Lower leg skin (tissue), 4 donors: ENCODE data around the gene TBK1. TPM values are rescaled to one million over a fixed set of nuclear protein-coding genes. Genes with fewer than 3 reads are reported as not detected.
"Not testable (repeated sequence)": the region's sequence is repeated elsewhere in the genome, so short reads cannot be mapped to it uniquely, and the experiment has no call there.

Experiments used
- DNase-seq, 2 donors: peaks; one replicate each; pipeline ENCODE4 v3.0.0-alpha.2; 2019; ENCODE audit warnings: low spot score in 2 of 2
- H3K4me3 ChIP-seq: fragments of 200-600 bp; sonication (generic); 2 replicates; pipeline ENCODE4 v1.5.1; 2017; ENCODE audit warnings: mild to moderate bottlenecking, low read depth; ENCODE audit not compliant: poor library complexity, severe bottlenecking
- CTCF ChIP-seq, 3 donors: fragments of 450-650 bp; IDR thresholded peaks; one replicate each; pipeline ENCODE4 v1.5.1; 2016; ENCODE audit warnings: antibody characterized with exemption in 3 of 3, mild to moderate bottlenecking in 3 of 3, moderate library complexity in 2 of 3
- POLR2A ChIP-seq, 2 donors: fragments of 450-650 bp; IDR thresholded peaks; one replicate each; pipeline ENCODE4 v1.6.1; 2016 to 2017; ENCODE audit warnings: antibody characterized with exemption in 2 of 2, mild to moderate bottlenecking in 1 of 2, moderate library complexity in 1 of 2
- WGBS, 2 donors: methylation state at CpG; one replicate each; pipeline ENCODE4 v1.1.5; 2018; 5-methylcytosine and 5-hydroxymethylcytosine counted together
- intact Hi-C: fragments of 100-400 bp; cut with DNase I; formaldehyde crosslinking; loops from one replicate; pipeline ENCODE4 v1.15.0; 2023; ENCODE audit warnings: low total_unique reads
- total RNA-seq, 4 donors: library from RNA; depleted of rRNA; stranded (reverse); fragments of >200 nt; gene quantifications; one replicate each; pipeline ENCODE4 v1.1.0, GENCODE V29; 2016

TBK1 gene
- total RNA-seq, 4 donors from 2014 or later, result 16.3 to 30.1 (median 17.3) TPM

- intact Hi-C loops, result no loop called here
- TF ChIP-seq POLR2A (IDR thresholded peaks at IDR 0.05), result no peak
- TF ChIP-seq CTCF (IDR thresholded peaks at IDR 0.05), result no peak
- H3K4me3 ChIP-seq, result no peak overlapping the region
- no peak for DNase-seq
- WGBS, 2 donors, result 48 to 57% methylated on average over 3 of the region's 3 CpGs
These were observed 69.9 kb downstream of the TBK1 start for GRCh38 chr12:64521833-64522232.

GRCh38 chr12:64522316-64522715 lies 70.4 kb downstream of the TBK1 start:
- no peak overlapping the region for H3K4me3 ChIP-seq
- TF ChIP-seq CTCF (IDR thresholded peaks at IDR 0.05) (no peak), POLR2A (IDR thresholded peaks at IDR 0.05) (no peak)
- 24 to 28% methylated on average over 5 of the region's 5 CpGs for WGBS, 2 donors
- intact Hi-C loops, result no loop called here
- no peak for DNase-seq

- WGBS, 2 donors, result 60 to 65% methylated on average over 4 of the region's 4 CpGs
- no peak for TF ChIP-seq CTCF (IDR thresholded peaks at IDR 0.05)
- no peak for TF ChIP-seq POLR2A (IDR thresholded peaks at IDR 0.05)
- DNase-seq, result no peak
- intact Hi-C loops, result no loop called here
- no peak overlapping the region for H3K4me3 ChIP-seq
These were observed 70.9 kb downstream of the TBK1 start for GRCh38 chr12:64522807-64523206.

- H3K4me3 ChIP-seq, DNase-seq, intact Hi-C loops: not testable (repeated sequence)
- WGBS, 2 donors, result 83% methylated on average over 11 of the region's 11 CpGs
These were observed 71.9 kb downstream of the TBK1 start for GRCh38 chr12:64523565-64524444.

- WGBS, 2 donors, result 91% methylated on average over 11 of the region's 11 CpGs
These were observed 73.7 kb downstream of the TBK1 start for GRCh38 chr12:64525461-64526160.

More at GRCh38 chr12:64525461-64526160, 73.7 kb downstream of the TBK1 start:
- no peak overlapping the region for H3K4me3 ChIP-seq
- TF ChIP-seq POLR2A (IDR thresholded peaks at IDR 0.05) (no peak), CTCF (IDR thresholded peaks at IDR 0.05) (no peak)
- DNase-seq, result no peak
- intact Hi-C loops, result no loop called here
